K562 (cell line): Measurements from ENCODE around the gene DHDDS. TPM values are rescaled to one million over a fixed set of nuclear protein-coding genes. Genes with fewer than 3 reads are reported as not detected.

Source experiments
- ATAC-seq: fragments of 200-7000 bp; cut with Tn5 transposase; 3 replicates; pipeline ENCODE4 v1.9.1; 2020; ENCODE audit warnings: moderate library complexity
- BruUV-seq: library from RNA; stranded (reverse); fragments of 400-500 nt; replicated peaks from 2 replicates; lab custom pipeline; 2021; lab: Mats Ljungman, UMichigan
- CTCF ChIA-PET: fragments of 300-600 bp; formaldehyde crosslinking; extraction: SDS; loops from one replicate; lab custom pipeline; 2021; ENCODE audit warnings: low intra/inter-chr PET ratio; lab: Yijun Ruan, JAX
- POLR2A ChIA-PET: fragments of 300-600, 350-650 bp; sonication (Branson Sonifier 250); formaldehyde crosslinking; extraction: SDS; loops from one replicate; lab custom pipeline; 2021; ENCODE audit warnings: antibody characterized with exemption, inconsistent platforms; lab: Yijun Ruan, JAX
- DNase-seq, 4 experiments: peaks; one replicate each; pipeline versions ENCODE4 v3.0.0 to v3.0.0-alpha.2; 2011 to 2018; ENCODE audit warnings: low spot score in 3 of 4, mixed read lengths in 3 of 4; ENCODE audit errors: extremely low read depth in 1 of 4
- FAIRE-seq: peaks from 2 replicates; lab custom pipeline; 2011; peaks lifted over from hg19 to GRCh38; lab: Jason Lieb, UNC
- H2AFZ ChIP-seq: 2 replicates; pipeline ENCODE4 v1.6.0; 2011; ENCODE audit warnings: low read depth, low read length, control low read depth, inconsistent platforms
- H3K27ac ChIP-seq: fragments of 200-600 bp; 3 replicates; pipeline ENCODE4 v1.8.0; 2011; ENCODE audit warnings: low read depth, mild to moderate bottlenecking, control low read depth, inconsistent platforms, low read length, moderate library complexity, mixed read lengths; ENCODE audit errors: extremely low read depth
- H3K27me3 ChIP-seq, 2 experiments: fragments of 300-600 bp in 1 of 2; 2 replicates in 1 of 2; 3 replicates in 1 of 2; pipeline versions ENCODE4 v1.6.0 to v1.8.0; 2011; ENCODE audit warnings: inconsistent platforms in 2 of 2, low read length in 2 of 2, mild to moderate bottlenecking in 1 of 2, mixed read lengths in 1 of 2, moderate library complexity in 1 of 2; ENCODE audit not compliant: control insufficient read depth in 2 of 2, insufficient read depth in 2 of 2
- H3K36me3 ChIP-seq: fragments of 300-600 bp; 3 replicates; pipeline ENCODE4 v1.8.0; 2011; ENCODE audit warnings: mild to moderate bottlenecking, low read length, inconsistent platforms; ENCODE audit not compliant: control insufficient read depth, insufficient read depth
- H3K4me1 ChIP-seq, 2 experiments: fragments of 200-600 bp in 1 of 2; replicated peaks in 1 of 2; 2 replicates in 1 of 2; 3 replicates in 1 of 2; pipeline versions ENCODE4 v1.5.1 to v1.8.0; 2011; ENCODE audit warnings: inconsistent platforms in 2 of 2, low read length in 2 of 2, mild to moderate bottlenecking in 1 of 2, mixed read lengths in 1 of 2, moderate library complexity in 1 of 2; ENCODE audit not compliant: control insufficient read depth in 2 of 2, insufficient read depth in 2 of 2
- H3K4me2 ChIP-seq: 2 replicates; pipeline ENCODE4 v1.6.1; 2011; ENCODE audit warnings: low read length, control low read depth, inconsistent platforms, mixed read lengths; ENCODE audit not compliant: insufficient read depth
- H3K4me3 ChIP-seq: fragments of 200-600 bp; sonication (generic), shearing (Covaris generic); 2 replicates; pipeline ENCODE4 v1.5.1; 2016; ENCODE audit warnings: control low read depth, inconsistent platforms
- H3K79me2 ChIP-seq: fragments of 200-600 bp; 3 replicates; pipeline ENCODE4 v1.8.0; 2011; ENCODE audit warnings: low read length, inconsistent platforms; ENCODE audit not compliant: control insufficient read depth, insufficient read depth
- H3K9ac ChIP-seq, 2 experiments: 2 replicates each; pipeline versions ENCODE4 v1.6.0 to v1.6.1; 2011; ENCODE audit warnings: low read depth in 2 of 2, low read length in 2 of 2, control low read depth in 1 of 2, inconsistent platforms in 1 of 2, mild to moderate bottlenecking in 1 of 2, mixed read lengths in 1 of 2; ENCODE audit not compliant: insufficient read depth in 1 of 2
- H3K9me1 ChIP-seq: one replicate; pipeline ENCODE4 v1.6.0; 2011; ENCODE audit warnings: inconsistent platforms, mild to moderate bottlenecking, low read length, moderate library complexity; ENCODE audit not compliant: control insufficient read depth, insufficient read depth
- H3K9me3 ChIP-seq: replicated peaks from 2 replicates; pipeline ENCODE4 v1.5.1; 2011; ENCODE audit warnings: low read depth, low read length, inconsistent platforms; ENCODE audit not compliant: control insufficient read depth, insufficient read depth
- H4K20me1 ChIP-seq: replicated peaks from 2 replicates; pipeline ENCODE4 v1.6.1; 2011; ENCODE audit warnings: low read length, inconsistent platforms, mixed read lengths; ENCODE audit not compliant: control insufficient read depth, insufficient read depth
- MYBL2 ChIP-seq, 2 experiments: fragments of 450-650 bp in 1 of 2; sonication (generic) in 1 of 2; formaldehyde crosslinking in 1 of 2; IDR thresholded peaks; 2 replicates each; pipeline versions ENCODE4 v1.6.1 to v1.8.1; 2017 to 2022; ENCODE audit warnings: borderline replicate concordance in 1 of 2, inconsistent platforms in 1 of 2, low read depth in 1 of 2, mild to moderate bottlenecking in 1 of 2, missing genetic modification reagents in 1 of 2, moderate library complexity in 1 of 2
- RBBP5 ChIP-seq: fragments of 200-600 bp; sonication (generic); IDR thresholded peaks from 2 replicates; pipeline ENCODE4 v1.6.1; 2012; ENCODE audit warnings: borderline replicate concordance, mild to moderate bottlenecking, low read length, control low read depth, inconsistent platforms; ENCODE audit not compliant: insufficient read depth, poor library complexity, severe bottlenecking
- WGBS: fragments of 100-300 bp; shearing (Covaris generic); methylation state at CpG from one replicate; pipeline ENCODE4 v1.1.6; 2016; ENCODE audit warnings: low coverage, mixed read lengths; ENCODE audit not compliant: insufficient coverage; ENCODE audit errors: missing lambda C conversion rate; 5-methylcytosine and 5-hydroxymethylcytosine counted together
- in situ Hi-C: fragments of 300-500 bp; cut with MboI; formaldehyde crosslinking; loops from 4 replicates; pipeline ENCODE4 v1.15.0; 2018; ENCODE audit warnings: inconsistent platforms, mixed read lengths
- intact Hi-C: fragments of 100-400 bp; cut with micrococcal nuclease; formaldehyde crosslinking; loops from 2 replicates; pipeline ENCODE4 v1.14.2; 2022
- polyA plus RNA-seq, 8 experiments: library from polyadenylated mRNA; depleted of rRNA in 4 of 8; stranded (reverse) in 5 of 8; unstranded in 3 of 8; fragments of >200 nt; fragmentation: Nextera tagmentation in 2 of 8; fragmentation: Illumina TruSeq in 1 of 8; extraction: Ambion mirVana in 2 of 8; extraction: Trizol in 1 of 8; gene quantifications; 2 replicates each; pipeline versions ENCODE4 v1.2.1 to v1.2.3, GENCODE V29; 2011 to 2014; ENCODE audit warnings: inconsistent platforms in 1 of 8, missing spikeins in 1 of 8
- total RNA-seq, 7 experiments: library from RNA; depleted of rRNA in 6 of 7; stranded (reverse); fragments of >200 nt in 6 of 7; fragmentation: Illumina TruSeq in 2 of 7; extraction: Trizol in 2 of 7; gene quantifications; 2 replicates each; pipeline versions ENCODE4 v1.2.1 to v1.2.3, GENCODE V29; 2011 to 2021; ENCODE audit warnings: low replicate concordance in 1 of 7

Gene DHDDS
- total and polyA plus RNA-seq, 9 of the 15 experiments (the other 6 are each of a cell fraction or from before 2014, with no cell fraction given): 33.3 to 55.0 (median 44.3) TPM

GRCh38 chr1:26410706-26411623, 21.2 kb upstream of the DHDDS start, which contains the start of gene LIN28A:
TSS of gene LIN28A (plus strand) at chr1:26410817. CDS start at chr1:26410892, 75 bp downstream.
- no peak for TF ChIP-seq MYBL2 (IDR thresholded peaks at IDR 0.05; ENCODE audit: low read depth)
- TF ChIP-seq MYBL2 (CRISPR knock-in tag; IDR thresholded peaks at IDR 0.05; ENCODE audit: borderline replicate concordance): no peak
- peak; percentile 21 for TF ChIP-seq RBBP5
- Histone ChIP-seq H4K20me1 (peaks cover 5% of the 10 kb centered on the region; the same call in 1 of the 2 replicates), H2AFZ (no peak within 1 kb of the TSS), H3K9ac (peak within 1 kb of the TSS; percentile 28 to 38; a peak in 3 of 4 replicates), H3K9me3 (no peaks in the 10 kb centered on the region), H3K36me3 (no peaks in the 10 kb centered on the region), H3K9me1 (no peaks in the 10 kb centered on the region), H3K4me3 (no peak within 1 kb of the TSS), H3K79me2 (no peaks in the 10 kb centered on the region), H3K27me3 (peaks cover 0 to 5% of the 10 kb centered on the region in 2 experiments; a peak in 1 of 5 replicates), H3K4me2 (0 out of 2 replicates have a peak within 1 kb of the TSS, but pooled peaks have one; percentile 12), H3K4me1 (peaks cover 12 to 39% of the 10 kb centered on the region in 2 experiments; a peak in 4 of 5 replicates), H3K27ac (peak within 1 kb of the TSS; percentile 53; the same call in 1 of the 3 replicates)
- ChIA-PET CTCF (no interaction called here), POLR2A (interaction anchor here (0.6 to 1.0 kb wide), 4 partner anchors 9 to 260 kb away, joined by 3 read pairs; no protein-coding TSS in a partner anchor)
- DNase-seq (no peak), ATAC-seq (no peak), FAIRE-seq (no peak)
- 75% methylated on average over 43 of the region's 70 CpGs for WGBS
- intact Hi-C loops: no loop called here
- in situ Hi-C loops: no loop called here
- TSS peak; percentile 54 for BruUV-seq
